Endothelial cell of umbilical vein (primary cell): ENCODE measurements around the gene WBP2. TPM values are rescaled to one million over a fixed set of nuclear protein-coding genes. Genes with fewer than 3 reads are reported as not detected.

ENCODE experiments used
- BruUV-seq: library from RNA; stranded (reverse); fragments of 400-500 nt; replicated peaks from 2 replicates; lab custom pipeline; 2021; lab: Mats Ljungman, UMichigan
- CTCF ChIA-PET: fragments of 300-600, 350-600 bp; sonication (Branson Sonifier 250); formaldehyde crosslinking; loops from one replicate; lab custom pipeline; 2021; ENCODE audit warnings: antibody characterized with exemption, inconsistent platforms; lab: Charles Lee
- POLR2A ChIA-PET: fragments of 300-600, 350-600 bp; sonication (Branson Sonifier 250); formaldehyde crosslinking; loops from one replicate; lab custom pipeline; 2021; ENCODE audit warnings: antibody characterized with exemption, inconsistent platforms; lab: Charles Lee
- DNase-seq: peaks from one replicate; pipeline ENCODE4 v3.0.0-alpha.2; 2011; ENCODE audit warnings: low read depth, low spot score
- FAIRE-seq: peaks from 2 replicates; lab custom pipeline; 2011; peaks lifted over from hg19 to GRCh38; lab: Jason Lieb, UNC
- H2AFZ ChIP-seq: 2 replicates; pipeline ENCODE4 v1.6.0; 2012; ENCODE audit warnings: low read depth, low read length, control low read depth, inconsistent platforms
- H3K27ac ChIP-seq: 2 replicates; pipeline ENCODE4 v1.5.1; 2011; ENCODE audit warnings: low read depth, mild to moderate bottlenecking, control low read depth, low read length, moderate library complexity; ENCODE audit not compliant: insufficient read depth
- H3K27me3 ChIP-seq, 2 experiments: 2 replicates each; pipeline versions ENCODE4 v1.6.0 to v1.6.1; 2011; ENCODE audit warnings: low read length in 2 of 2, mixed read lengths in 1 of 2; ENCODE audit not compliant: control insufficient read depth in 2 of 2, insufficient read depth in 2 of 2
- H3K36me3 ChIP-seq, 2 experiments: 2 replicates in 1 of 2; 3 replicates in 1 of 2; pipeline ENCODE4 v1.5.1; 2011; ENCODE audit warnings: low read length in 2 of 2, mild to moderate bottlenecking in 1 of 2, moderate library complexity in 1 of 2; ENCODE audit not compliant: control insufficient read depth in 2 of 2, insufficient read depth in 2 of 2; ENCODE audit errors: extremely low read depth in 1 of 2
- H3K4me1 ChIP-seq: 3 replicates; pipeline ENCODE4 v1.5.1; 2011; ENCODE audit warnings: mild to moderate bottlenecking, low read length; ENCODE audit not compliant: control insufficient read depth, insufficient read depth; ENCODE audit errors: extremely low read depth
- H3K4me2 ChIP-seq: 2 replicates; pipeline ENCODE4 v1.6.1; 2011; ENCODE audit warnings: low read length, control low read depth, mixed read lengths; ENCODE audit not compliant: insufficient read depth
- H3K4me3 ChIP-seq, 3 experiments: fragments of 200-600 bp in 1 of 3; sonication (generic), shearing (Covaris generic) in 1 of 3; replicated peaks in 1 of 3; 2 replicates each; pipeline ENCODE4 v1.5.1; 2011 to 2016; ENCODE audit warnings: control low read depth in 3 of 3, low read length in 3 of 3, mild to moderate bottlenecking in 2 of 3, inconsistent platforms in 1 of 3, low read depth in 1 of 3, moderate library complexity in 1 of 3; ENCODE audit not compliant: insufficient read depth in 1 of 3
- H3K79me2 ChIP-seq: 2 replicates; pipeline ENCODE4 v1.6.0; 2012; ENCODE audit warnings: low read length, inconsistent platforms; ENCODE audit not compliant: control insufficient read depth, insufficient read depth
- H3K9ac ChIP-seq: replicated peaks from 2 replicates; pipeline ENCODE3; 2011; ENCODE audit warnings: low read length, control low read depth; ENCODE audit not compliant: insufficient read depth; ENCODE audit errors: extremely low read depth
- H3K9me1 ChIP-seq: replicated peaks from 3 replicates; pipeline ENCODE4 v1.6.0; 2011; ENCODE audit warnings: mild to moderate bottlenecking, low read length; ENCODE audit not compliant: control insufficient read depth, insufficient read depth; ENCODE audit errors: extremely low read depth
- H3K9me3 ChIP-seq: replicated peaks from 2 replicates; pipeline ENCODE4 v1.5.1; 2012; ENCODE audit warnings: low read length, inconsistent platforms; ENCODE audit not compliant: control insufficient read depth, insufficient read depth
- H4K20me1 ChIP-seq: replicated peaks from 2 replicates; pipeline ENCODE3; 2011; ENCODE audit warnings: mild to moderate bottlenecking, low read length; ENCODE audit not compliant: control insufficient read depth, insufficient read depth; ENCODE audit errors: extremely low read depth
- CTCF ChIP-seq, 2 donors: IDR thresholded peaks; 1 replicate in 1 of 2; 2 replicates in 1 of 2; pipeline ENCODE4 v1.5.1; 2011; ENCODE audit warnings: low read length in 2 of 2, mild to moderate bottlenecking in 2 of 2, moderate library complexity in 2 of 2, control low read depth in 1 of 2, inconsistent platforms in 1 of 2, low read depth in 1 of 2; ENCODE audit not compliant: insufficient read depth in 1 of 2; ENCODE audit errors: extremely low read depth in 1 of 2
- EZH2 ChIP-seq: IDR thresholded peaks from 2 replicates; pipeline ENCODE4 v1.6.1; 2012; ENCODE audit warnings: borderline replicate concordance, low read depth, mild to moderate bottlenecking, moderate library complexity, low read length, inconsistent platforms; ENCODE audit not compliant: severe bottlenecking
- FOS ChIP-seq: IDR thresholded peaks from 2 replicates; pipeline ENCODE4 v1.6.1; 2011; ENCODE audit warnings: mild to moderate bottlenecking, low read length, moderate library complexity, borderline replicate concordance; ENCODE audit not compliant: insufficient read depth
- GATA2 ChIP-seq: IDR thresholded peaks from 2 replicates; pipeline ENCODE4 v1.7.0; 2011; ENCODE audit warnings: low read depth, mild to moderate bottlenecking, moderate library complexity, mixed read lengths, low read length; ENCODE audit not compliant: insufficient read length, insufficient read depth
- JUN ChIP-seq: IDR thresholded peaks from 2 replicates; pipeline ENCODE4 v1.6.1; 2011; ENCODE audit warnings: borderline replicate concordance, low read depth; ENCODE audit not compliant: insufficient read length, insufficient read depth
- MAX ChIP-seq: IDR thresholded peaks from 2 replicates; pipeline ENCODE4 v1.6.1; 2011; ENCODE audit not compliant: insufficient read depth, insufficient read length
- MYC ChIP-seq: IDR thresholded peaks from one replicate; pipeline ENCODE4 v1.6.1; 2011; ENCODE audit warnings: mild to moderate bottlenecking, low read depth, low read length
- POLR2A ChIP-seq: IDR thresholded peaks from 2 replicates; pipeline ENCODE4 v1.6.1; 2012; ENCODE audit warnings: low read depth, mild to moderate bottlenecking, control low read depth, low read length
- POLR2AphosphoS5 ChIP-seq: IDR thresholded peaks from 2 replicates; pipeline ENCODE4 v1.6.1; 2012; ENCODE audit warnings: low read depth, mild to moderate bottlenecking, control low read depth, low read length, moderate library complexity; ENCODE audit not compliant: insufficient read depth
- dilution Hi-C: fragments of 300-500 bp; cut with MboI; formaldehyde crosslinking; loops from one replicate; pipeline ENCODE4 v1.15.0; 2019; ENCODE audit warnings: low sequenced_read_pairs; ENCODE audit not compliant: extremely low pct_ligation_motif_present
- intact Hi-C: fragments of 100-400 bp; cut with micrococcal nuclease; formaldehyde crosslinking; loops from one replicate; pipeline ENCODE4 v1.10.0; 2022
- polyA plus RNA-seq, 4 experiments: library from polyadenylated mRNA; depleted of rRNA in 3 of 4; stranded (reverse) in 3 of 4; unstranded in 1 of 4; fragments of >200 nt; gene quantifications; 2 replicates each; pipeline versions ENCODE4 v1.2.1 to v1.2.3, GENCODE V29; 2011 to 2012; ENCODE audit warnings: missing spikeins in 1 of 4
- total RNA-seq: library from RNA; stranded (reverse); gene quantifications from 2 replicates; pipeline ENCODE4 v1.2.3, GENCODE V29; 2021

WBP2 gene
- total and polyA plus RNA-seq, 2 donors (not counting 3 experiments of a cell fraction or from before 2014, with no cell fraction given): 81.5 to 126 TPM

GRCh38 chr17:75824666-75825065 lies 30.5 kb downstream of the WBP2 start:
- ChIA-PET CTCF (interaction anchor here (1.1 to 6.3 kb wide), 5 partner anchors 18 to 71 kb away, joined by 3 to 73 read pairs (median 3); partner anchors contain the start of gene UNK), POLR2A (interaction anchor here (1.5 kb wide), 1 partner anchor 45 kb away, joined by 3 read pairs; no protein-coding TSS in a partner anchor)
- Histone ChIP-seq H2AFZ (no peak overlapping the region), H3K4me3 (no peak overlapping the region), H3K27ac (no peak overlapping the region), H3K4me1 (peaks cover 7% of the 10 kb centered on the region), H3K4me2 (no peak overlapping the region), H4K20me1 (no peaks in the 10 kb centered on the region), H3K9ac (no peak overlapping the region), H3K9me1 (no peaks in the 10 kb centered on the region), H3K27me3 (no peaks in the 10 kb centered on the region), H3K79me2 (no peaks in the 10 kb centered on the region), H3K36me3 (peaks cover 0 to 29% of the 10 kb centered on the region in 2 experiments), H3K9me3 (no peaks in the 10 kb centered on the region)
- dilution Hi-C loops: no loop called here
- no peak for DNase-seq
- no peak for FAIRE-seq
- no TSS peak for BruUV-seq
- intact Hi-C loops: no loop called here
- TF ChIP-seq POLR2A (no peak), FOS (no peak), JUN (no peak), CTCF (IDR thresholded peaks at IDR 0.05; ENCODE audit: extremely low read depth in 1 of 2, insufficient read depth in 1 of 2, low read depth in 1 of 2, low read length in 2 of 2) (no peak), EZH2 (no peak), MYC (no peak), GATA2 (no peak), POLR2AphosphoS5 (no peak), MAX (no peak)
